Neural cell (in vitro differentiated cells): Measurements from ENCODE around the gene GRIK2. TPM values are rescaled to one million over a fixed set of nuclear protein-coding genes. Genes with fewer than 3 reads are reported as not detected.
A peak's percentile ranks its signal among the peaks of the same experiment; 100 is the strongest.

Experiments used
- H2AFZ ChIP-seq: fragments of 200-600, 300-800 bp; sonication (generic), shearing (Covaris generic); 2 replicates; pipeline ENCODE4 v1.6.0; 2014; ENCODE audit warnings: low read depth, mild to moderate bottlenecking, antibody characterized with exemption, low read length, moderate library complexity
- H3F3A ChIP-seq: fragments of 200-600 bp; shearing (Covaris generic); 2 replicates; pipeline ENCODE4 v1.6.1; 2016; ENCODE audit warnings: mild to moderate bottlenecking, moderate library complexity, mixed read lengths, antibody characterized with exemption, low read length; ENCODE audit not compliant: insufficient read depth, poor library complexity, severe bottlenecking
- H3K27ac ChIP-seq: fragments of 200-600, 300-800 bp; sonication (generic), shearing (Covaris generic); 2 replicates; pipeline ENCODE4 v1.5.1; 2014; ENCODE audit warnings: mild to moderate bottlenecking, low read length, moderate library complexity
- H3K27me3 ChIP-seq: fragments of 300-800, 200-600 bp; sonication (generic), shearing (Covaris generic); 2 replicates; pipeline ENCODE4 v1.6.0; 2014; ENCODE audit warnings: mild to moderate bottlenecking, low read depth, low read length, moderate library complexity; ENCODE audit not compliant: insufficient read depth
- H3K36me3 ChIP-seq: fragments of 300-800, 200-600 bp; sonication (generic), shearing (Covaris generic); 2 replicates; pipeline ENCODE4 v1.5.1; 2014; ENCODE audit warnings: mild to moderate bottlenecking, antibody characterized with exemption, low read length, moderate library complexity; ENCODE audit not compliant: insufficient read depth
- H3K4me2 ChIP-seq: fragments of 300-800, 200-600 bp; sonication (generic), shearing (Covaris generic); 2 replicates; pipeline ENCODE4 v1.6.0; 2014; ENCODE audit warnings: mild to moderate bottlenecking, low read length
- H3K4me3 ChIP-seq: fragments of 300-800, 200-600 bp; sonication (generic), shearing (Covaris generic); 2 replicates; pipeline ENCODE4 v1.5.1; 2014; ENCODE audit warnings: mild to moderate bottlenecking, low read length, moderate library complexity
- H3K79me2 ChIP-seq: fragments of 200-600 bp; shearing (Covaris generic); replicated peaks from 2 replicates; pipeline ENCODE4 v1.6.0; 2014; ENCODE audit warnings: mild to moderate bottlenecking, low read length, moderate library complexity; ENCODE audit not compliant: insufficient read depth
- H3K9ac ChIP-seq: fragments of 300-800, 200-600 bp; sonication (generic), shearing (Covaris generic); 2 replicates; pipeline ENCODE4 v1.6.1; 2016; ENCODE audit warnings: mild to moderate bottlenecking, low read length, mixed read lengths
- H3K9me2 ChIP-seq: fragments of 200-600 bp; shearing (Covaris generic); 2 replicates; pipeline ENCODE4 v1.6.1; 2016; ENCODE audit warnings: mild to moderate bottlenecking, low read length, mixed read lengths; ENCODE audit not compliant: insufficient read depth
- H3K9me3 ChIP-seq: fragments of 200-600, 300-800 bp; sonication (generic), shearing (Covaris generic); 2 replicates; pipeline ENCODE4 v1.6.1; 2016; ENCODE audit warnings: mild to moderate bottlenecking, mixed run types, low read length, moderate library complexity, mixed read lengths
- H4K20me1 ChIP-seq: fragments of 200-600 bp; shearing (Covaris generic); 2 replicates; pipeline ENCODE4 v1.6.1; 2016; ENCODE audit warnings: mild to moderate bottlenecking, mixed run types; ENCODE audit not compliant: insufficient read depth
- CTCF ChIP-seq: fragments of 450-650 bp; IDR thresholded peaks from 2 replicates; pipeline ENCODE4 v1.5.1; 2014; ENCODE audit warnings: antibody characterized with exemption, mild to moderate bottlenecking, moderate library complexity; ENCODE audit not compliant: poor library complexity, severe bottlenecking
- EP300 ChIP-seq: fragments of 450-650 bp; conservative IDR thresholded peaks from 2 replicates; pipeline ENCODE4 v1.6.1; 2014; ENCODE audit warnings: antibody characterized with exemption, mild to moderate bottlenecking, moderate library complexity; ENCODE audit not compliant: poor library complexity, severe bottlenecking
- EZH2 ChIP-seq: fragments of 200-600, 300-800 bp; shearing (Covaris generic), sonication (generic); IDR thresholded peaks from 2 replicates; pipeline ENCODE4 v1.6.1; 2014; ENCODE audit warnings: antibody characterized with exemption, low read length, borderline replicate concordance, mild to moderate bottlenecking; ENCODE audit not compliant: insufficient read depth, poor library complexity, severe bottlenecking
- MXI1 ChIP-seq: fragments of 450-650 bp; conservative IDR thresholded peaks from 2 replicates; pipeline ENCODE4 v1.6.1; 2014; ENCODE audit warnings: antibody characterized with exemption, mild to moderate bottlenecking; ENCODE audit not compliant: poor library complexity, severe bottlenecking
- POLR2AphosphoS5 ChIP-seq: IDR thresholded peaks from 2 replicates; pipeline ENCODE4 v1.6.1; 2012
- RAD21 ChIP-seq: fragments of 450-650 bp; conservative IDR thresholded peaks from 2 replicates; pipeline ENCODE4 v1.6.1; 2014; ENCODE audit warnings: antibody characterized with exemption, mild to moderate bottlenecking, moderate library complexity
- REST ChIP-seq: IDR thresholded peaks from 2 replicates; pipeline ENCODE4 v1.6.1; 2012; ENCODE audit warnings: borderline replicate concordance
- SMC3 ChIP-seq: fragments of 450-650 bp; conservative IDR thresholded peaks from 2 replicates; pipeline ENCODE4 v1.6.1; 2014; ENCODE audit warnings: antibody characterized with exemption, mild to moderate bottlenecking, moderate library complexity; ENCODE audit not compliant: poor library complexity
- TAF1 ChIP-seq: IDR thresholded peaks from 2 replicates; pipeline ENCODE4 v1.6.1; 2012; ENCODE audit warnings: low read depth
- polyA minus RNA-seq: library from RNA; depleted of rRNA, polyadenylated mRNA; stranded (reverse); fragments of >200 nt; gene quantifications from 2 replicates; pipeline ENCODE4 v1.2.3, GENCODE V29; 2014
- polyA plus RNA-seq: library from polyadenylated mRNA; depleted of rRNA; stranded (reverse); fragments of >200 nt; gene quantifications from 2 replicates; pipeline ENCODE4 v1.2.3, GENCODE V29; 2014

Gene GRIK2
- polyA plus RNA-seq: 103 and 106 TPM in 2 replicates
- polyA minus RNA-seq: 149 and 214 TPM in 2 replicates

GRCh38 chr6:101393251-101393828 lies at the start of gene GRIK2:
TSS of gene GRIK2 (plus strand) at chr6:101393708.
- Histone ChIP-seq H3K79me2 (peaks cover 9% of the 10 kb centered on the region), H3K4me3 (peak within 1 kb of the TSS; percentile 82), H3K27ac (peak within 1 kb of the TSS; percentile 13), H3K9me2 (no peaks in the 10 kb centered on the region), H3K9me3 (no peaks in the 10 kb centered on the region), H3F3A (no peaks in the 10 kb centered on the region), H3K27me3 (peaks cover 30% of the 10 kb centered on the region), H3K36me3 (no peaks in the 10 kb centered on the region), H3K9ac (peak within 1 kb of the TSS; percentile 67), H2AFZ (peak within 1 kb of the TSS; percentile 46), H3K4me2 (peak within 1 kb of the TSS; percentile 78), H4K20me1 (no peaks in the 10 kb centered on the region)
- peak; percentile 23 for TF ChIP-seq POLR2AphosphoS5
- TF ChIP-seq EP300: peak; percentile 30
- peak; percentile 74 for TF ChIP-seq CTCF
- TF ChIP-seq RAD21: peak; percentile 65
- TF ChIP-seq EZH2: no peak
- TF ChIP-seq SMC3: peak; percentile 81
- peak; percentile 41 for TF ChIP-seq MXI1
- TF ChIP-seq TAF1: no peak

GRCh38 chr6:101344885-101345284 lies 48.6 kb upstream of the GRIK2 start:
- Histone ChIP-seq H3K36me3 (no peaks in the 10 kb centered on the region), H3F3A (no peaks in the 10 kb centered on the region), H3K4me2 (no peak overlapping the region), H4K20me1 (no peaks in the 10 kb centered on the region), H3K9me3 (no peaks in the 10 kb centered on the region), H3K9me2 (no peaks in the 10 kb centered on the region), H3K9ac (no peak overlapping the region), H3K79me2 (no peaks in the 10 kb centered on the region), H2AFZ (no peak overlapping the region), H3K27ac (no peak overlapping the region), H3K27me3 (no peaks in the 10 kb centered on the region), H3K4me3 (no peak overlapping the region)
- no peak for TF ChIP-seq TAF1
- no peak for TF ChIP-seq EP300
- no peak for TF ChIP-seq EZH2
- no peak for TF ChIP-seq REST
- TF ChIP-seq POLR2AphosphoS5: no peak
- no peak for TF ChIP-seq SMC3
- no peak for TF ChIP-seq CTCF
- no peak for TF ChIP-seq MXI1
- no peak for TF ChIP-seq RAD21
